ENCODE results near the gene PLEKHH3.
A peak's percentile ranks its signal among the peaks of the same experiment; 100 is the strongest.
"Not testable (repeated sequence)": the region's sequence is repeated elsewhere in the genome, so short reads cannot be mapped to it uniquely, and the experiment has no call there.

The PLEKHH3 gene

DNA sequence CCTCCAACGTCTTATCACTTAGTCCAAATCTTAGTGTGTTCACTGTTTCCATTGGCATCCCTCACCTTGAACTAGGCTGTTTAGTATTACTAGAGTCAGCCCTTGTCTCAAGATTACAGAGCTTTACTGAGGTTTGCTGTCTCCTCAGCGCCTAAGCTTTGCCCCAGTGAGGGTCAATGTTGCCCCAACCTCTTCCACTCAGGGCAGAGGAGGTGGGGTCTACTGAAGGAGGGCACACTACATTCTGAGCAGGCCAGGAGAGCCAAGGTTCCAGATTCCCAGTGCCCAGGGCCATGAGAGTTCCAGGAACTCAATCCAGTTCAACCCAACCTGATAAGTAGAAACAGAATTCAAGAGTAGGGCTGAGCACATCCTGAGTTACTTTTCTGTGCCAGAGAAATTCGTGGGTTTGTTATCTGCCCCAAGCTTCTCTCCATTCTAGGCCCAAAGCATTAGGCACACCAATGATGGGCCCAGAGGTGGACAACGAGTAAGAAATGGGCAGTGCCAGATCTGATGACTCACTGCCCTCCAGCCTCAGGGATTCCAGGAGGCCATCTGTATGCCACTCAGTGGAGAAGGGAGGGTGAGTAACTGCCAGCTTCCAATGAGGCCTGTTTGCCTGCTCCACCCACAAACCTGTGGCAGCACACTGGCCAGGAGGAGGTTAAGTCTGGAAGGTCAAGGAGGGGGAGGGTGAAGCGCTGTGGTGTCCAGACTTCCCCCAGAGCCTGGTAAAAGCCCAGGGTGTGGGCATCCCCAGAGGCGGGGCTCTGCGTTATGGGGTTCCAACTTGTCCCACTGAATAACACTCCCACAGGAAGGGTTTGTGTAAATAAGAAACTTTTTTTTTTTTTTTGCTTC is 9.5 kb downstream of the PLEKHH3 start:
- no peak for DNase-seq

GRCh38 chr17:42666126-42666525 is 10.7 kb downstream of the PLEKHH3 start:
- H3K9me3 ChIP-seq (ENCODE audit: insufficient read depth, low read length, severe bottlenecking) = not testable (repeated sequence)

More for the DNA sequence above, 9.5 kb downstream of the PLEKHH3 start:
- TF ChIP-seq, protein P1, sequence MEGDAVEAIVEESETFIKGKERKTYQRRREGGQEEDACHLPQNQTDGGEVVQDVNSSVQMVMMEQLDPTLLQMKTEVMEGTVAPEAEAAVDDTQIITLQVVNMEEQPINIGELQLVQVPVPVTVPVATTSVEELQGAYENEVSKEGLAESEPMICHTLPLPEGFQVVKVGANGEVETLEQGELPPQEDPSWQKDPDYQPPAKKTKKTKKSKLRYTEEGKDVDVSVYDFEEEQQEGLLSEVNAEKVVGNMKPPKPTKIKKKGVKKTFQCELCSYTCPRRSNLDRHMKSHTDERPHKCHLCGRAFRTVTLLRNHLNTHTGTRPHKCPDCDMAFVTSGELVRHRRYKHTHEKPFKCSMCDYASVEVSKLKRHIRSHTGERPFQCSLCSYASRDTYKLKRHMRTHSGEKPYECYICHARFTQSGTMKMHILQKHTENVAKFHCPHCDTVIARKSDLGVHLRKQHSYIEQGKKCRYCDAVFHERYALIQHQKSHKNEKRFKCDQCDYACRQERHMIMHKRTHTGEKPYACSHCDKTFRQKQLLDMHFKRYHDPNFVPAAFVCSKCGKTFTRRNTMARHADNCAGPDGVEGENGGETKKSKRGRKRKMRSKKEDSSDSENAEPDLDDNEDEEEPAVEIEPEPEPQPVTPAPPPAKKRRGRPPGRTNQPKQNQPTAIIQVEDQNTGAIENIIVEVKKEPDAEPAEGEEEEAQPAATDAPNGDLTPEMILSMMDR (IDR thresholded peaks at IDR 0.05; ENCODE audit: borderline replicate concordance, extremely low read depth, low read length, poor library complexity, severe bottlenecking) = no peak
- no peak for TF ChIP-seq EZH2 (IDR thresholded peaks at IDR 0.05; ENCODE audit: borderline replicate concordance, low read depth, low read length, severe bottlenecking)
- H3K4me1 ChIP-seq (ENCODE audit: insufficient read depth, low read length) = no peaks in the 10 kb centered on the region
- H3K9ac ChIP-seq (ENCODE audit: low read depth, low read length) = no peak overlapping the region
- no peak overlapping the region for H2AFZ ChIP-seq (ENCODE audit: low read depth, low read length)
- H3K36me3 ChIP-seq (ENCODE audit: insufficient read depth, low read length) = peaks cover 42% of the 10 kb centered on the region
- no peak overlapping the region for H3K4me3 ChIP-seq (ENCODE audit: low read depth in 1 of 2, low read length in 2 of 2)
- H3K4me2 ChIP-seq (ENCODE audit: insufficient read depth, low read length) = no peak overlapping the region
- H3K9me3 ChIP-seq (ENCODE audit: insufficient read depth, low read length, severe bottlenecking) = no peaks in the 10 kb centered on the region
- no peaks in the 10 kb centered on the region for H4K20me1 ChIP-seq (ENCODE audit: insufficient read depth, low read length)
- H3K79me2 ChIP-seq (ENCODE audit: insufficient read depth, low read length) = no peaks in the 10 kb centered on the region
- ATAC-seq (ENCODE audit: insufficient read depth, low read depth) = 0 out of 3 replicates have a peak, but pooled peaks have one; percentile 17
- H3K27me3 ChIP-seq (ENCODE audit: insufficient read depth, low read length, poor library complexity) = no peaks in the 10 kb centered on the region
- H3K27ac ChIP-seq (ENCODE audit: low read length) = no peak overlapping the region

GRCh38 chr17:42665581-42666001 is 11.2 kb downstream of the PLEKHH3 start:
- peaks cover 48% of the 10 kb centered on the region for H3K36me3 ChIP-seq (ENCODE audit: insufficient read depth, low read length)

More at GRCh38 chr17:42666126-42666525, 10.7 kb downstream of the PLEKHH3 start:
- H3K79me2 ChIP-seq (ENCODE audit: insufficient read depth, low read length); ATAC-seq (ENCODE audit: insufficient read depth, low read depth); H3K4me1 ChIP-seq (ENCODE audit: insufficient read depth, low read length); H3K4me3 ChIP-seq (ENCODE audit: low read depth in 1 of 2, low read length in 2 of 2); H2AFZ ChIP-seq (ENCODE audit: low read depth, low read length); DNase-seq; H3K9ac ChIP-seq (ENCODE audit: low read depth, low read length); H3K27ac ChIP-seq (ENCODE audit: low read length); H3K27me3 ChIP-seq (ENCODE audit: insufficient read depth, low read length, poor library complexity); H3K4me2 ChIP-seq (ENCODE audit: insufficient read depth, low read length); H4K20me1 ChIP-seq (ENCODE audit: insufficient read depth, low read length): not testable (repeated sequence)
- peaks cover 50% of the 10 kb centered on the region for H3K36me3 ChIP-seq (ENCODE audit: insufficient read depth, low read length)

More at GRCh38 chr17:42665581-42666001, 11.2 kb downstream of the PLEKHH3 start:
- H3K79me2 ChIP-seq (ENCODE audit: insufficient read depth, low read length) = no peaks in the 10 kb centered on the region
- ATAC-seq (ENCODE audit: insufficient read depth, low read depth) (no peak), DNase-seq (no peak)
- no peak overlapping the region for H3K4me3 ChIP-seq (ENCODE audit: low read depth in 1 of 2, low read length in 2 of 2)
- H3K9me3 ChIP-seq (ENCODE audit: insufficient read depth, low read length, severe bottlenecking) = no peaks in the 10 kb centered on the region
- no peak overlapping the region for H2AFZ ChIP-seq (ENCODE audit: low read depth, low read length)
- TF ChIP-seq, protein P1 (IDR thresholded peaks at IDR 0.05; ENCODE audit: borderline replicate concordance, extremely low read depth, low read length, poor library complexity, severe bottlenecking) = no peak
- TF ChIP-seq EZH2 (IDR thresholded peaks at IDR 0.05; ENCODE audit: borderline replicate concordance, low read depth, low read length, severe bottlenecking) = no peak
- no peak overlapping the region for H3K27ac ChIP-seq (ENCODE audit: low read length)
- no peaks in the 10 kb centered on the region for H4K20me1 ChIP-seq (ENCODE audit: insufficient read depth, low read length)
- H3K9ac ChIP-seq (ENCODE audit: low read depth, low read length) = no peak overlapping the region
- no peak overlapping the region for H3K4me2 ChIP-seq (ENCODE audit: insufficient read depth, low read length)
- peaks cover 3% of the 10 kb centered on the region; the same call in 1 of the 2 replicates for H3K4me1 ChIP-seq (ENCODE audit: insufficient read depth, low read length)
- H3K27me3 ChIP-seq (ENCODE audit: insufficient read depth, low read length, poor library complexity) = no peaks in the 10 kb centered on the region

All from DND-41 (cell line).